GM18909 (cell line): ENCODE data around the gene TTC13.
A peak's percentile ranks its signal among the peaks of the same experiment; 100 is the strongest.

Experiments used
- ATAC-seq: cut with Tn5 transposase; IDR thresholded peaks from one replicate; pipeline ENCODE4 v1.9.1; 2021; ENCODE audit warnings: mild to moderate bottlenecking; ENCODE audit not compliant: unreplicated experiment, poor library complexity

TTC13 gene

DNA sequence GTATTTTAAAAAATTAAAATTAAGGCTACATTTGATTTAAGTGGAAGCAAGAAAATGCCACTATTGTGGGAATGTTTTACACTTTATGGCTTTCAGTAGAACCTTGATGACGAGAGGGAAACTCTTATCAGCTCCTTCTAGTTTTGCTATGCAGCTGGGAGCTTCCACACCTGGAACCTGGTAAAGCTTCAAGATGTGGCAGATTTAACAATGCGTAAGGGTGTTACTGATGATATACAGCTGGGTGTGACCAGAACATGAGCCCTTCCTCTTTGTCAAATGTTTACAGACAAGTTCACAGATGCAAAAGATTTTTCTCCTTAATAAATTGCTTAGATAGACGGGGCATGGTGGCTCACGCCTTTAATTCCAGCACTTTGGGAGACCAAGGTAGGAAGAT lies 20.3 kb downstream of the TTC13 start:
- ATAC-seq = no peak

GRCh38 chr1:230957580-230957989 lies 21.1 kb downstream of the TTC13 start:
- peak; percentile 67 for ATAC-seq

DNA sequence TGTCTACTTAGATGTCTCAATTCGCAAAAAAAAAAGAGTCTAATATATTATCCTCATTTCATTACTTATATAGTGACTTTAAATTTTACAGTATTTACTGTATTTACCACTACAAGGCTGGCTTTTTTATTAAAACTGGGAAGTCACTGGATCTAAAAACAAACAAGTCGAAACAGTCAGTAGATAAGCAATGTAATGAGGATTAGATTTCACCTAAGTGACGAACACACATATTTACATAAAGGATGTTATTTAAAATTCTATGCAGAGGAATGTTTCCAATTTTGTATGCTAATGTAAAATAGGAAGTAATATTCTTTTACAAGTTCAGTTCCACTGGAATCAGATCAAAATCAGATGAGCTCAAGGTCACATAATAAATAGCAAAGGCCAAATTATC lies 28.3 kb downstream of the TTC13 start:
- ATAC-seq = no peak

DNA sequence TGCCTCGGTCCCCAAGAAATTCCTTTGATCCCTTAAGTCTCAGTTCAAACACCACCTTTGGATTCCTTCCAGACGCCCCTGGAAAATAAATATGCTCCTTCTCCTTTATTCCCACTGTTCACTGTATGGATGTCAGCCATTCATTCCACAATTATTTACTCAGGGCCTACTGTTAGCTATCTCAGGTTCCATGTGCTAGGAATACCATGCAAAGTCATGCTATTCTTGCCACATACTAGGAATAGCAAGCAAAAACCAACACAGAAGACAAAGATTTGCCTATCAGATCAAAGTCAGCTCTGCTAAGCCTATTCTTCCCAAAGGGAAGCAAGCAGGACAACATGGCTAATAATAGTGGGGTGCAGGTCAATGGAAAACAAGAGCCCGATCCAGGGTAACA lies 29.8 kb downstream of the TTC13 start:
- no peak for ATAC-seq

DNA sequence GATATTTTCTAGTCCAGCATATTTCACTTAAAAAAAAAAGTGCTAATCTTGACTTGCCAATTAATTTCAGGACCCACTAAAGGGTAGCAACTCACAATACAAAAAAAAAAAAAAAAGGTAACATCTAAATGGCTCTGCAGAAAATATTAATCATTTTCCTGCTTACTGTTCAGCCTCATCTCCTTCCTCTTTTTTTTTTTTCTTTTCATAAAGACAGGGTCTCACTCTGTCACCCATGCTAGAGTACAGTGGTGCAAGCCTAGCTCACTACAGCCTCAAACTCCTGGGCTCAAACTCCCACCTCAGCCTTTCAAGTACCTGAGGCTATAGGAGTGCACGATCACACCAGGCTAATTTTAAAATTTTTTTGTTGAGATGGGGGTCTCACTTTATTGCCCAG lies 30.4 kb downstream of the TTC13 start:
- ATAC-seq = no peak

GRCh38 chr1:230943048-230943593 lies 35.5 kb downstream of the TTC13 start:
- ATAC-seq = no peak

- ATAC-seq = no peak
Measured at GRCh38 chr1:230940848-230941247, 37.8 kb downstream of the TTC13 start.

DNA sequence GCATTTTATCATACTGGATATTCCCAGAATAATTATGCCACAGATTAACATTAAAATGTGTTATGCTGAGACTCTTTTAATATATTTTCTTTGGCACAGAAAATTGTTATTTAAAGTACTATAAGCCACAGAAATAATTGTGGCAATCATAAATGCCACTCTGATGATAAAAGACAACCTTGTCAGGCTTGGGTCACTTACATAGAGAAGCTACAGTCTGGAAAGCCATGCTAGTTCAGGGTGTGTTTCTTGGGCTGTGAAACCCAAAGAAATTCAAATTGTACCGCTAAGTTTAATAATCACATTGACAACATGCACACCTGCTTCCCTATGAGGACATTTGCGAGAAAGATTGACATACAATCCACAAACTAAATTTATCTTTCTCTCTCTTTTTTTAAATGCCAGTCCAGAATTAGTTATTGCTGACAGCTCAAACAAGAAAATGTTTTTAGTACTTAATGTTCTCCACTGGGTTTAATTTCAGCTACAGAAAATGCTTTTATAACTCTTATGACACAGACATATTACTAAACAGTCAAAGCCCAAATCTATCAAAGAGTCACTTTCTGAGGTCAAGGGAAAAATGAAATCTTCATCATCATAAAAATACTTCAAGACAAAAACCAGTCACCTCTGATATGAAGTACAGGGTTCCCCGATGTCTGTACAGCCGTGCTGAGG lies 38.7 kb downstream of the TTC13 start:
- ATAC-seq = no peak

DNA sequence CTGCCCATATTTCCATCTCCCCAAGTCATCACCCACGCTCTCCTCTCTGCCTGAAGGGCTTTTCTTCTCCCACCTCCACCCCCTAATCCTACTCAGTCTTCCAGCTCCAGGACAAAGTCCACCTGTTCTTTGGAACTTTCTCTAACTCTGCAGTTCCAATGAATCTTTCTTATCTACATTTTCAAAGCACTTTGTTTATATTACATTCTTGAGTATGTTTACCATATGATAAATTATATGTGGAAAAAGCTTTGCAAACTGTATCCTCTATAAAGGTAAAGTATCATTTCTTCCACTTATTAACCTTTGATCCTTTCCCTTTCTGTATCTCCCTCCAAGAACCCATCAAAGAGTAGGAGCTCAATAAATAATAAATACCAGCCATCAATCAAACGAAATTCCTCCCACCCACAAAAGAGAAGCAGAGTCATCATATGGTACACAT lies 39.7 kb downstream of the TTC13 start:
- no peak for ATAC-seq

- ATAC-seq = no peak
Measured at GRCh38 chr1:230937371-230937770, 41.3 kb downstream of the TTC13 start.

DNA sequence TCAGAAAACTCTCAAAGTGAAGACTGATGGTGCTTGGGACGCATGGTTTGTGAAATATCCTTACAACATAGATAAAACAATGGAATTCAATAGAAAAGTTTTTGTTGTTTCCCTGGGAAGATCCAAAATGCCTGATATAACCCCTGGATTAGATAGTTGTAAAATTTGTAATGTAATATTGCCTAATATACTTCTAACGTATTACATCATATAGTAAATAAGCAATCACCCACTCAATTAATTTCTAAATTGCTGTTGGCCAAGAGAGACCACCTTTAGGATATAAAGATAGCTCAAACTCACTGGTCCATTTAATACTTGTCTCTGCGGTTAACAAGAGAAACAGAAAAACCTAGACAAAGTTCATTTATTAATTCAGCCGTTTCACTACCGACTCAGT lies 42.2 kb downstream of the TTC13 start:
- no peak for ATAC-seq

- no peak for ATAC-seq
Measured at GRCh38 chr1:230935852-230936251, 42.8 kb downstream of the TTC13 start.

DNA sequence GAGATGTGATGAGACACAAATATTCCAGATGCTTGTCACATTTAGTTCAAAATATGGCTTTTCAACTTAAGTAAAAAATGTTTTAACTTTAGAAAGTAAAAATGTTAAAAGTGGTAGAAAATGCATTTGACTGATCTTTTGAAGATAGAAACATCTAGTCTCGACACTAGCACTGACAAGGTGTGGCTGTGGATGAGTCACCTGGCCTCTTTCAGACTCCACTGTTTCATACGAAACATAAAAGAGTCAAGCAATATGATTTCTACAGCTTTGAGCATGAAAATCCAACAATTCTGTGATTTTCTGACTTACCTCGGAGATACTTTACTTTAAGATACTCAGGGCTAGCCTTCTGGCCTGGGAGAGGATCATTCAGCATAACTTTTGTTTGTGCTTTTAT lies 47.7 kb downstream of the TTC13 start:
- no peak for ATAC-seq

GRCh38 chr1:230926182-230926581 lies 52.5 kb downstream of the TTC13 start:
- no peak for ATAC-seq

DNA sequence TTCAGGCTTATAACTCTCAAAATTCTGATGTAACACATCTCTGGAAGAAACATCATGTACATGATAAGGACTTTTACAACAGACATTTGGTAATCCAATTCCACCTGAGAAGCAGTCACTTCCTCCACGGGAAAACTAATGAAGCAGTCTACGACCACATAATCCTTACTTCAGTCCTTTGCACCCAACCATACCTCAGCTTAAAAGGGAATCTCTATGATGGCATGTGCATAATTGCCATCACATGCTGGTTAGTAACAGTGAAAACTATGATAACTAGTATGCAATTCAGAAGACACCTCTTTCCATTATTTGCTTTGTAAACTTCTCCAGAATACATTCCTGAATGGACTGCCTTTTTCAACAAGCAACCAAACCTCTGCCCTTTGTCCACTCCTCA lies 53.1 kb downstream of the TTC13 start:
- no peak for ATAC-seq

DNA sequence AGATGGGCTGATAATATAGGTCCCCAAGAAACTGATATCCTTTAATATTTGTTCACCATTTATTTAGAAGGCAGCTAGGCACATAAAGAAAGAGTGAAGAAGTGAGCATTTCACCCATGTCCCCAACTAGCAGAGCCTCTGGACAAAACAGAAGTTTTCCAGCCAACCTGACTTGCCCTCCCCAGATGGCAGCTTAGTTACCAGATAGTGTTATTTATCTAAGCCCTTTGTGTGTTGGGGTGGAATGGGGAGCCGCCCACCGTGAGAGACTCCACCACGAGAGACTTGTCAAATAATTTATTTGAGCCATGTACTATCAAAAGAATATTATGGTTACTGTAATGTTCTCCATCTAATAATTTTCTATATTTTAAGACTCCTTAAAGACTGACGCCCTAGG lies 55.5 kb downstream of the TTC13 start:
- ATAC-seq = no peak

GRCh38 chr1:230922620-230923019 lies 56.0 kb downstream of the TTC13 start:
- ATAC-seq = no peak

GRCh38 chr1:230919207-230919606 lies 59.5 kb downstream of the TTC13 start:
- no peak for ATAC-seq

DNA sequence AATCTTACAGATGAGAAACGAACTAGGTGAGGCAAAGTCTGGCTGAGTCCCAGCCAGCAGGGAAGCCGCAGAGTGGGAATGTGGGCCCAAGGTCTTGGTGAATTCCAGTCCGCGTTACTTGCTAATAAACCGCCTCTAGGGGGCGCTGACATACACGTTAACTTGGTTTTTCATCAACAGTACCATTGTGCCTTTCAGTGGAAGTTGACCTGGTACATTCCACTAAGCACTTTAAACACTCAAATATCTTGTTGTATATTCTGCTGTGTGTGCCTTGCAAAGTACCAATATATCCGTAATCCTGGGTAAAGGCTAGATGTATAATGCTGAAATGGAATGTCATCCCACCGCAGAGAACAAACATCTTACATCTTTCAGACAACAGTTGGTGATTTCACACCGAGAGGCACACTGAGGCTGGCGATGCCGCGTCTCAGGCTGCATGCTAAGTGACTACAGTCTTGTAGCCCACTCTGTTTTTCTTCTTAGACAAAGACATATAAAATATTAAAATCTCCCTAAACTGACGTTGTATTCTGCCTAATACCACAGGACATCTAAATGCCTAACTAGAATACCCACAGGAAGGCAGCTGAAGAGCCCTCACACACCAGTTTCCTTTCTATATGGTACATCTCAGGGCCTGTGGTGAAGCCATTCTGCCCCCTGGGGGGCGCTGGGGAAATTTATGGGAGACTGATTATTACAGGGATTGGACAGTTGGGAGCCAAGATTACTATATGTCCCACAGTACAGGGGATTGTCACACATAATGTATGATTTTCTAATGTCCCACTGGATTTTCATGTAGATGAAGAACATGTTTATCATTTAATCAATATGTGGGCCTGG lies 61.2 kb downstream of the TTC13 start:
- ATAC-seq = peak; percentile 59

DNA sequence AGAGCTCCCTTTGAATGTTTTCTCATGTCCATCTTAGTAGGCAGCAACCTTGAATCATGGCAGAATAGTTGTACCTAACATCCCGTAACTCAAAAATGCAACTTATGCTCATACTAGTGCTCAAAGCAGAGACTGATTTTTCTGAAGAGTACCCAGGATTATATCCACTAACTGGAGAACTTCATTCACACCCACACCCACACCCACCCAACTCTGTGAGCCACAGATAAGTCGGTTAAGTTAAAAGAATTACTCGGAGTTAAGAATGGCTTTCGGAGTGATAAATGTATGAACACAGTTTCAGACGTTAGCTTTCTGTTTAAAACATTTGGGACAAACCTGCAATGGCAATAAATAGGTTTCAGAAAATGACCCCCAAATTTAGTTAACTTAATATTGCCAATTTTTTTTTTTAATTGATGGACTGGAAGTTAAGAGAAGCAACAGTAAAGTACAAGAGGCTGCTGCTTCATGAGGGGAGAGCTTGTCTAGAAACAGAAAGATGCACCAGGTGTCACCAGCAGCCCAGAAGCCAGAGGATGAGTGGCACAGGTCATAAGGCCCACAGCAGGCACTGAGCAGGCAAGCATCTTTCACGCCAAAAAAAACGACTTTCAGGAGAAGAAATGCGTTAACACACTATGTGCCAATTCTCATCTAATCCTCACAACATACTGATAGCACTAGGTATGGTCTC lies 61.9 kb downstream of the TTC13 start:
- ATAC-seq = no peak

DNA sequence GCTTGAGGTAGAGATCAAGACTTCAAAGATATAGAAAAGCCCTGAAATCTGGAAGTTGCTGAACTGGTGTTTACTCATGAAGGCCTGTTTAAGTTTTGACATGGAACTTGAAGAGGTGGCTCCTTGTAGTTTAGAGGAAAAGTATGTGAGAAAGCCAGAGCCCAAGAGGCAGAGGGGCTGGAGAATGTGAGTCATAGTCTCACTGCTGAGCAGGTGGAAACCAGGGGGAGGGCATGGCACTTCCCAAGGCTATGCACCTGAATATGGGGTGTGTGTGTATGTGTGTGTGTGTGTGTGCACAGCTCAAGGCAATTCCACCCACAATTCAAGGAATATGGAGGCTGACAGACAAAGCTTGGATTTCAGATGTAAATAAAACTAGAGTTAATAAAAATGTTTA lies 63.6 kb downstream of the TTC13 start:
- no peak for ATAC-seq
